Measurements from ENCODE around the gene RAB23.

DNA sequence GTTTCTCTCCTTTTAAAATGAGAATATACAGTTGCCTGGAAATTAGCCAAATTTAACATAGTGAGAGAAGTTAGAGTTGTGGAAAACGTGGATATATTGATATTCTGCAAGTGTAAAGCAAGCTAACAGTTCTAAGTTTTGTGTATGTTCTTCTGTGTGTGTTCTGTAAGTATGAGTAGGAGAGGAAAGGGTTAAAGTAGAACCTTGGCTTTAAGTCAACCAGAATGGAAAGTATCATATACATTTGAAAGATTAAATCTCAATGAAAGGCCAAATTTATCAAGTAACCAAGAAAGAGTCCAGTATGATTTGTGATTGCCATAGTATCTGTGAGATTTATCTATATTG is 80.0 kb downstream of the RAB23 start:
- TF ChIP-seq POLR2A (IDR thresholded peaks at IDR 0.05) (no peak), POLR2AphosphoS5 (IDR thresholded peaks at IDR 0.05) (no peak)
- TF ChIP-seq, protein P1, sequence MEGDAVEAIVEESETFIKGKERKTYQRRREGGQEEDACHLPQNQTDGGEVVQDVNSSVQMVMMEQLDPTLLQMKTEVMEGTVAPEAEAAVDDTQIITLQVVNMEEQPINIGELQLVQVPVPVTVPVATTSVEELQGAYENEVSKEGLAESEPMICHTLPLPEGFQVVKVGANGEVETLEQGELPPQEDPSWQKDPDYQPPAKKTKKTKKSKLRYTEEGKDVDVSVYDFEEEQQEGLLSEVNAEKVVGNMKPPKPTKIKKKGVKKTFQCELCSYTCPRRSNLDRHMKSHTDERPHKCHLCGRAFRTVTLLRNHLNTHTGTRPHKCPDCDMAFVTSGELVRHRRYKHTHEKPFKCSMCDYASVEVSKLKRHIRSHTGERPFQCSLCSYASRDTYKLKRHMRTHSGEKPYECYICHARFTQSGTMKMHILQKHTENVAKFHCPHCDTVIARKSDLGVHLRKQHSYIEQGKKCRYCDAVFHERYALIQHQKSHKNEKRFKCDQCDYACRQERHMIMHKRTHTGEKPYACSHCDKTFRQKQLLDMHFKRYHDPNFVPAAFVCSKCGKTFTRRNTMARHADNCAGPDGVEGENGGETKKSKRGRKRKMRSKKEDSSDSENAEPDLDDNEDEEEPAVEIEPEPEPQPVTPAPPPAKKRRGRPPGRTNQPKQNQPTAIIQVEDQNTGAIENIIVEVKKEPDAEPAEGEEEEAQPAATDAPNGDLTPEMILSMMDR (IDR thresholded peaks at IDR 0.05): no peak

Data from upper lobe of left lung (tissue), 4 donors.